NCI-H345 (cell line): Measurements from ENCODE around the gene HEATR5A.
"Not testable (repeated sequence)": the region's sequence is repeated elsewhere in the genome, so short reads cannot be mapped to it uniquely, and the experiment has no call there.

Experiments
- DNase-seq: peaks from one replicate; lab custom pipeline; 2025; lab: John Stamatoyannopoulos, UW

The HEATR5A gene

DNA sequence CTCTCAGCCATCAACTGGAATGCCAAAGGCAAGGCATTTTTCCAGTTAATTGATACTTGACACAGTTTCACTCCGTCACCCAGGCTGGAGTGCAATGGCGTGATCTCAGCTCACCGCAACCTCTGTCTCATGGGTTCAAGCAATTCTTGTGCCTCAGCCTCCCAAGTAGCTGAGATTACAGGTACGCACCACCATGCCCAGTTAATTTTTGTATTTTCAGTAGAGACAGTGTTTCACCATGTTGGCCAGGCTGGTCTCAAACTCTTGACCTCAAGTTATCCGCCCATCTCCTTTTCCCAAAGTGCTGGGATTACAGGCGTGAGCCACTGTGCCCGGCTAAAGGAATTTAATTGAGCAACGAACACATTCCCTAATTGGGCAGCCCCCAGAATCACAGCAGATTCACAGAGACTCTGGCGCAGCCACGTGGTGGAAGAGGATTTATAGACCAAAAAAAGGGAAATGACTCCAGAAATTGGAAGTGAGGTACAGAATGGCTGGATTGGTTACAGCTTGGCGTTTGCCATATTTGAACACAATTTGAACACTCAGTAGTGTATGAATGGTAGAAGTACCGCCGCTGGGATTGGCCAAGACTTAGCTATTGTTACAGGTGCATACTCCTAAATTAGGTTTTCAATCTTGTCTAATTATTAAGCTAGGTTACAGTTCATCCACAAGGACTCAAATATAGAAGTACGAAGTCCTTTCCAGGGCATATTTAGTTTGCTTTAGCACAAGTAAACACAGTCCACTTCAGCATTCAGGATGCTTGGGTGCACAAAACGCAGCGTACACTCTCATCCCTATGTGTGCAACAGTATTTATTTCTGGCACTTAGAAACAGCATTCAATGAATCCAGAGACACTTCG lies 162.6 kb downstream of the HEATR5A start:
- not testable (repeated sequence) for DNase-seq

DNA sequence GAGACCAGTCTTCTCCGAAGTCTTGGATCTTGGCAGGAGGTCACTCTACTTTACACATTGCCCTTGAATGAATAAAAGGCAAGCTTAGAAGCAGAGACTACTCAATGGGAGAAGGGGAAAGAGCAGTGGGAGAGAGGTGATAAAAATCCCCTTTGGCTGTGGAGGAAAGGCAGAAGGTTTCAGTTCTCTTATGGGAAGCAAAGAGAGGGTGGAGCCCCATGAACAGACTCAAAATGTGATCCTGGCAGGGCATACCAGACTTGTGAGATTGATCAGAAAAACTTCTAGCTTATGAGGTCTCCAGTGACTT lies 163.2 kb downstream of the HEATR5A start:
- DNase-seq: no peak

DNA sequence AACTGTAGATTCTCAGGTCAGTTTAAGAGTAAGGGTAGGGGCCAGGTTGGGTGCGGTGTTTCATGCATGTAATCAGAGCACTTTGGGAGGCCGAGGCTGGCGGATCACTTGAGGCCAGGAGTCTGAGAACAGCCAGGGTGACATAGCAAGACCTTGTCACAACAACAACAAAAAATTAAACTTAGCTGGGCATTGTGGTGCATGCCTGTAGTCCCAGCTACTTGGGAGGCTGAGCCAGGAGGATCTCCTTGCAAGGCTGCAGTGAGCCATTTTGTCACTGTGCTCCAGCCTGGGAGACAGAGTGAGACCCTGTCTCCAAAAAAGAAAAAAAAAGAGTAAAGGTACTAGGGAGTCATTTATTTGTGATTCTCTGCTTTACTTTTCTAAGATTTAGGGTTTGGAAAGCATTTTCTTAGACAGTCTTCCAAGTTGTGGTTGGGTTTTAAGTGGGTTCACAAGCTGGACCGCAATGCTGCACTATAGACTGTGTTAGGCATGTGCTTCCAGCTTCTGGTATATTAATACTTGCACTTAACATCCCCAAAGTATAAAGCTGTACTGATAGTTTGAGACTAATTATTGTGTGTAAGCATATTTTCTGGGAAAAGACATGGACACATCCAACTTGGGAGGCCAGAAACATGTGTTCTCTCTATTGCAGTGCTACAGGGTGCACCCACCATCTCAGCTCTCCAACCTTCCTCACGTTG lies 163.7 kb downstream of the HEATR5A start:
- no peak for DNase-seq

DNA sequence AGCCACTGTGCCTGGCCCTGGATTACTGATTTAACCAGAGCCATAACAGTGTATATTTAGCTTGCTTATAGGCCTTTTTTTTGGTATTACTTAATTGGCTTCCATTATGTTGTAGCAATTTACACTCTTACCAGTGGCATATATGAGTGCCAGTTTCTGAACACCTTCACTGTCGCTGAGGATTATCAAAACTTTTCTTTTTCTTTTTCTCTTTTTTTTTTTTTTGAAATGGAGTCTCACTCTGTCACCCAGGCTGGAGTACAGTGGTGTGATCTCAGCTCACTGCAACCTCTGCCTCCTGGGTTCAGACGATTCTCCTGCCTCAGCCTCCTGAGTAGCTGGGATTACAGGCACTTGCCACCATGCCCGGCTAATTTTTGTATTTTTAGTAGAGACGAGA lies 164.4 kb downstream of the HEATR5A start:
- DNase-seq: not testable (repeated sequence)

DNA sequence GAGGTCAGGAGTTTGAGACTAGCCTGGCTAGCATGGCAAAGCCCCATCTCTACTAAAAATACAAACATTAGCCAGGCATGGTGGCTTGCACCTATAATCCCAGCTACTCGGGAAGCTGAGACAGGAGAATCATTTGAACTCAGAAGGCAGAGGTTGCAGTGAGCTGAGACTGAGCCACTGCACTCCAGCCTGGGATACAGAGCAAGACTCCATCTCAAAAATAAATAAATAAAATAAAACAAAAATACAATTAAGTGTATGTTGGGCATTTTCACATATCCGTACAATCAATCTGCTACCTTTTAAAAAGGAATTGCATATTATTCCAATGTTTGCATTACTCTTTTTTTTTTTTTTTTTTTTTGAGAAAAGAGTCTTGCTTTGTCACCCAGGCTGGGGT lies 165.1 kb downstream of the HEATR5A start:
- no peak for DNase-seq

DNA sequence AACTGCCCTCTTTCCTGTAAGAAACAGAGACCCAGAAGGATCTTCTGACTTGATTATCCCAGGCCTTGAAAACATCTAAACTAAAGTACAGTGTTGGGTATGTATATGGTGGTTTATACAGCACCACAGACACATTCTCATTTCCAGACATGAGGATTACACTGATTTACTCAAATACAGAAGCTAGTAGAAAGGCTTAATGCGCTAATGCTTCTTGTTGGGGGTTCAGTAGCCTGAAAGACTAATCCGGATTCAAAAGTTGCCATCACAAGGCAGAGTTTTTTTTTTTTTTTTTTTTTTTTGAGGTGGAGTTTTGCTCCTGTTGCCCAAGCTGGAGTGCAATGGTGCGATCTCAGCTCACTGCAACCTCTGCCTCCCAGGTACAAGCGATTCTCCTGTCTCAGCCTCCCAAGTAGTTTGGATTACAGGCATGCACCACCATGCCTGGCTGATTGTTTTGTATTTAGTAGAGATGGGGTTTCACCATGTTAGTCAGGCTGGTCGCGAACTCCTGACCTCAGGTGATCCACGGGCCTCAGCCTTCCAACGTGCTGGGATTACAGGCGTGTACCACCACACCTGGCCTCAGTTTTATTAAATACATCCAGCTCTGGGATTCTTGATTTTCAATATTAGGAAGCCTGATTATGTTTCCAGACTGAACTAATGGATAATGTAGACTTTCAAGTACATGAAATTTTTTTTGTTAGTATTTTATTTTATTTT lies 166.4 kb downstream of the HEATR5A start:
- no peak for DNase-seq

DNA sequence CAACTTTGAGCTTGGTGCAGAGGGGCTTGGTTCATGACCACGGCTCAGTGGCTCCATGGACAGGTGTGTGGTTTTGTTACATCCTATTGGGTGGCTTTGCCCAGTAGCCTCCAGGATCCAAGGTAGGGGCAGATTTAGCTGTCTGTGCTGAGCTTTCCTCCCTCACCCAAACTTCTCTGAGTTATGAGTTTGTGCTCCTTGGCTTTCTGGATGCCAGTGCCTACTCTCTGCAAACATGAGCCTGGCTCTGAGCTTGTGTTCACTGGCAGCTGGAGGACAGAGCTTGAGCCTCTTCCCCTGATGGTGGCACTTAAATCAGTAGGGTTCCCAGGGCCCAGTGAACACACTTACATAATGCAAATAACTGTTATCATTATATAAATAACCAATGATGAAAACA lies 167.5 kb downstream of the HEATR5A start:
- DNase-seq: no peak

DNA sequence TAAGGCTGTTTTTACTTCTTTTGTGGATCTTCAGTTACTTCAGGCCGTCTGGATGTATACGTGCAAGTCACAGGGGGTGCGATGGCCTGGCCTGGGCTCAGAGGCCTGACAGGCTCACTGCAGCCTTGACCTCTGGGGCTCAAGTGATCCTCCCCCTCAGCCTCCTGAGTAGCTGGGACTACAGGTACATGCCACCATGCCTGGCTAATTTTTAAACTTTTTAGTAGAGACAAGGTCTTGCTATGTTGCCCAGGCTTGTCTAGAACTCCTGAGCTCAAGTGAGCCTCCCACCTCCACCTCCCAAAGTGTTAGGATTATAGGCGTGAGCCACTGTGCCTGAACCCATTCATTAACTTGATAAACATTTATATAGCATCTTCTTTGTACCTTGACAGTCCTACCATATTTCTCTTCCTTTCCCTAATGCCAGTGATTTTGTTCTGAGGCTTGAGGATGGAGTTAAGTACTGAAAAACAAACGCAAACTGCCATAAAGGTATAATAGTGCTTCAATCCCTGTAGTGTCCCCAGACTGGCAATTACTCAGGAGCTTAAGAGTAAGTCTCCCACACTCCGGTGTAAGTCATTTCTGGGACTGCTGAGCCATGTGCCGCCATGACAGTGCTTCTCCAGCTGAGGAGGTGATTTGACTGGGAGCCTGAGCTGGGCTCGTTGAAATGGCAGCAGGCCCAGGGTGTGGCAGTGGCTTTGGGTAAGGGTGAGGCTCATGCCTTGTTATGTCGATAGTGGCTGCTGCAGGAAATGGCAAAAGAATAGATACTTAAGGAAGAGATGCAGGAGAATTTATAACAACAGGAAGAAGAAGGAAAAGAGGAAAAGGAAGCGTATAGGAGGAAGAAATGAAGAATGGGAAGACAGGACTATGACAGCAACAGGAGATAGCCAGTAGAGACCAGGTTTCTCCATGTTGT lies 169.1 kb downstream of the HEATR5A start:
- no peak for DNase-seq

DNA sequence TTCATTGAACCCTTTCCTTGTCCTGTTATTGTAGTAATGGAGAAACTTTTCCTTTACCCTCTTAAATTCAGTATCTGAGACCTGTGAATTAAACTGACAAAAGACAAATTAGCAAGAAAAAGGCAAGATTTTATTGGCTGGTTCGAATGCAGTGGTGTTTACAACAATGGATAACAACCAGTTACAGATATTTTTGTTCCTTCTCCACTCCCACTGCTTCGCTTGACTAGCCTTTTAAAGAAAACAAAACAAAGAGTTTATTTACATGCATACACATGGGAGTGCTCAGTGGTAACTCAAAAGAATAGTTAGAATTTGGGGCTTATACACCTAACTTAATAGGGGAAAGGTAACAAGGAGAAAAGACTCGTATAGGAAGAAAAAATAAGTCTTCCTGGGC lies 175.7 kb downstream of the HEATR5A start:
- no peak for DNase-seq

DNA sequence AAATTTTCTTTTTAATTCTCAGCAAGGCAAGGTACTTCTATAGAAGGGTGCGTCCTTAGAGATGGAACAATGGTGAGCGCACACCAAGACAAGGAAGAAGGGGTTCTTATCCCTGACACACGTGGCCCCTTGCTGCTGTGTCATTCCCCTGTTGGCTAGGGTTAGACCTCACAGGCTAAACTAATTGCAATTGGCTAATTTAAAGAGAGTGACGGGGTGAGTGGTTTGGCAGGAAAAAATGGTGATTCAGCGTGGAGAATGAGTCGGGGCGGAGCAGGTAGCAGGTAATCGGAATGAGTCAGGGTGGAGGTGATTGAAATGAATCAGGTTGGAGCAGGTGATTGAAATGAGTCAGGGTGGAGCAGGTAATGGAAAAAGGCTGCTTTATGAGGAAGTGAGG lies 176.5 kb downstream of the HEATR5A start:
- DNase-seq: no peak

DNA sequence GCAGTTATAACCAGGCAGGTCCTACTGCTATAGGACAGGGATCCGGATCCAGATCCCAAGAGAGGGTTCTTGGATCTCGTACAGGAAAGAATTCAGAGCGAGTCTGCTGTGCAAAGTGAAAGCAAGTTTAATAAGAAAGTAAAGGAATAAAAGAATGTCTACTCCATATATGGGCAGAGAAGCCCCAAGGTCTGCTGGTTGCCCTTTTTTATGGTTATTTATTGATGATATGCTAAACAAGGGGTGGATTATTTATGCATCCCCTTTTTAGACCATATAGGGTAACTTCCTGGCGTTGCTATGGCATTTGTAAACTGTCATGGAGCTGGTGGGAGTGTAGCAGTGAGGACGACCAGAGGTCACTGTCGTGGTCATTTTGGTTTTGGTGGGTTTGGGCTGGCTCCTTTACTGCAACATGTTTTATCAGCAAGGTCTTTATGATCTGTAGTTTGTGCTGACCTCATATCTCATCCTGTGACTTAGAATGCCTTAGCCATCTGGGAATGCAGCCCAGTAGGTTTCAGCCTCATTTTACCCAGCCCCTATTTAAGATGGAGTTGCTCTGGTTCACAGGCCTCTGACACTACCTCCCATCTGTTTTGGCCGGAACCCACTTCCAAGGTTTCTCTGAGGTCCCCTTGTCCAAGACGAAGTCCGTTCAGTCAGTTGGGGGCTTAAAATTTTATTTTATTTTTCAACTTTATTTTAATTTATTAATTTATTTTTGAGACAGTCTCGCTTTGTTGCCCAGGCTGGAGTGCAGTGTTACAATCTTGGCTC lies 178.0 kb downstream of the HEATR5A start:
- not testable (repeated sequence) for DNase-seq
